HCT116 (cell line): Measurements from ENCODE around the gene CLEC16A.

Experiments used
- CTCF ChIP-seq, 3 experiments: fragments of 200-600 bp in 1 of 3; sonication (generic) in 1 of 3; IDR thresholded peaks in 2 of 3; conservative IDR thresholded peaks in 1 of 3; 2 replicates each; pipeline ENCODE4 v1.5.1; 2012 to 2017; ENCODE audit warnings: low read depth in 2 of 3, low read length in 2 of 3, antibody characterized with exemption in 1 of 3, borderline replicate concordance in 1 of 3, control low read depth in 1 of 3, mild to moderate bottlenecking in 1 of 3, mixed read lengths in 1 of 3, mixed run types in 1 of 3, moderate library complexity in 1 of 3; ENCODE audit not compliant: insufficient read depth in 1 of 3
- EZH2 ChIP-seq: fragments of 200-600 bp; sonication (generic); IDR thresholded peaks from 2 replicates; pipeline ENCODE4 v1.6.1; 2017; ENCODE audit warnings: antibody characterized with exemption, mixed run types
- JUND ChIP-seq: IDR thresholded peaks from 2 replicates; pipeline ENCODE4 v1.6.1; 2012
- POLR2A ChIP-seq: IDR thresholded peaks from 2 replicates; pipeline ENCODE4 v1.7.0; 2011; ENCODE audit warnings: borderline replicate concordance; ENCODE audit not compliant: insufficient read depth, insufficient read length; ENCODE audit errors: extremely low read depth
- POLR2AphosphoS5 ChIP-seq: IDR thresholded peaks from 2 replicates; pipeline ENCODE4 v1.6.1; 2011; ENCODE audit warnings: mild to moderate bottlenecking, low read depth, low read length, moderate library complexity
- YY1 ChIP-seq: IDR thresholded peaks from 2 replicates; pipeline ENCODE4 v1.6.1; 2011; ENCODE audit warnings: low read length, low read depth, moderate library complexity, mild to moderate bottlenecking; ENCODE audit not compliant: insufficient replicate concordance; ENCODE audit errors: extremely low read depth

- TF ChIP-seq YY1 = no peak
- no peak for TF ChIP-seq CTCF (IDR thresholded peaks at IDR 0.05 in 2 of 3, conservative IDR thresholded peaks at IDR 0.05 in 1 of 3; ENCODE audit: borderline replicate concordance in 1 of 3, insufficient read depth in 1 of 3, low read depth in 2 of 3, low read length in 2 of 3)
- no peak for TF ChIP-seq JUND
- TF ChIP-seq POLR2AphosphoS5 = no peak
- TF ChIP-seq POLR2A = no peak
- no peak for TF ChIP-seq EZH2
Measured at GRCh38 chr16:11183951-11184350, 239.6 kb downstream of the CLEC16A start.
